Hippocampal formation (tissue), 2 donors: ENCODE results near the gene TRAPPC2L.

Experiments used
- DNase-seq, 2 donors: peaks; one replicate each; lab custom pipeline; 2025; lab: John Stamatoyannopoulos, UW

The TRAPPC2L gene

DNA sequence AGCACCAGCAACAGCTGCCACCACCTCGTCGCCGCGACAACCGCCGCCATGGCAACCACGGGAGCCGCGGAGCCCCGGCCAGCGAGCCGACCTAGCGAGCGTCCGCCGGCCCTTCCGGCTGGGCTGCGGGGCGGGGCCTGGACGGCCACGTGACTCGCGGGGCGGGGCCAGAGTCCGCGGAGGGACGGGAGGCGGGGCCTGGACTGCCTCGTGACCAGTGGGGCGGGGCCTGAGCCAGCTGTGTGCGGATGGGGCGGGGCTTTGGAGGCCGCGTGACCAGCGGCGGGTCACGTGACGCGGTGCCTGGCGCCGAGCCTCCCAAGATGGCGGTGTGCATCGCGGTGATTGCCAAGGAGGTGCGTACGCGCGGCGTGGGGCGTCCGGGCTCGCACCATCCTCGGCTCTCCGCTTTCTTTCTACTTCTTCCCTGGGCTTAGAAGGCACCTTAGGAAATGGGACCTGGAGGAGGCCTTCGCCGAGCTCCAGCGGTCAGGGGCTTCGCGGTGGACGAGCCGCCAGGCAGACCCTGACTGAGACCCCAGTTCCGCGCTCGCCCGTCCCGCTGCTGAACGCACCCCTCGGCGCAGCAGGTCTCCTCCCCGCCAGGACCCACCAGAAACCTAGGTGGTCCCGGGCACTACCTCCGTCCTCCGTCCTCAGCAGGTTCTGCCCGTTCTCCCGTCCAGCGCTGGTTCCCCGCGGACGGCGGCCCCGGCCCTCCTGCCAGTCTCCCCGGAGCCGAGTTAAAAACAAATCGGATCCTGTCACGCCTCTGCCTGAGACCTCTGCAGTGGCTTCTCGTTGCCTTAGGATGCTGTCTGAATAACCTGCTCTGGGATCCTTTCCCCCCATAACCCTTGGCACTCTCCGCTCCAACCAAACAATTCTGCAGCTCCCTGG, at the start of gene TRAPPC2L, which contains the start of gene GALNS:
TRAPPC2L (plus strand) TSS at position 300 of the 900 bp plus-strand sequence; CDS start at position 324, 24 bp downstream.
GALNS (minus strand) TSS at position 120 of the 900 bp plus-strand sequence; CDS start at position 50, 70 bp downstream.
- peak; percentile 94 to 98 for DNase-seq

- DNase-seq, result no peak
Observed at GRCh38 chr16:88807142-88807625, 49.7 kb upstream of the TRAPPC2L start.

- no peak for DNase-seq
Observed at GRCh38 chr16:88807626-88808453, 49.1 kb upstream of the TRAPPC2L start.

GRCh38 chr16:88809068-88809675, 47.8 kb upstream of the TRAPPC2L start:
- DNase-seq, result no peak

DNA sequence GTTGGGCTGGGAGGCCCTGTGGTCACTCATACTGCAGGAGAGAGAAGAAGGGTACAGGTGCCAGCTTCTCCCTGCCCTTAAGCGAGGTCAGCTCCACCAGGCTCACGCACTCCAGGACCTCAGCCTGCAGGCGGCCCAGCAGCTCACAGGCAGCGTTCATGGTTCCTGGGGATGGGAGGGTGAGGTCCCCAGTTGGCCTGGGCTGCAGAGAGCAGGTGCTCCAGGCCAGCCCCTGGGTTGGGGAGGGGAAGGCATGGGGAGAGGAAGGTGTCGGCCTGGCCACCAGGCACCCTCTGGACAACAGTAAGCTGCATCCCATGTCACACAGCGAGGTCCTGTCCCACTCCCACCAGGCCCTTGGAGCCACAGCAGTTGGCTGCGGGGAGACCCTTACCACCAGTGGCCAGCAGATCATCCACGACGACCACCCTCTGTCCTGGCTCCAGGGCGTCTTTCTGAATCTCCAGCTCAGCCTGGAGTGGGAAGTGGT, 47.2 kb upstream of the TRAPPC2L start:
- DNase-seq, result no peak

DNA sequence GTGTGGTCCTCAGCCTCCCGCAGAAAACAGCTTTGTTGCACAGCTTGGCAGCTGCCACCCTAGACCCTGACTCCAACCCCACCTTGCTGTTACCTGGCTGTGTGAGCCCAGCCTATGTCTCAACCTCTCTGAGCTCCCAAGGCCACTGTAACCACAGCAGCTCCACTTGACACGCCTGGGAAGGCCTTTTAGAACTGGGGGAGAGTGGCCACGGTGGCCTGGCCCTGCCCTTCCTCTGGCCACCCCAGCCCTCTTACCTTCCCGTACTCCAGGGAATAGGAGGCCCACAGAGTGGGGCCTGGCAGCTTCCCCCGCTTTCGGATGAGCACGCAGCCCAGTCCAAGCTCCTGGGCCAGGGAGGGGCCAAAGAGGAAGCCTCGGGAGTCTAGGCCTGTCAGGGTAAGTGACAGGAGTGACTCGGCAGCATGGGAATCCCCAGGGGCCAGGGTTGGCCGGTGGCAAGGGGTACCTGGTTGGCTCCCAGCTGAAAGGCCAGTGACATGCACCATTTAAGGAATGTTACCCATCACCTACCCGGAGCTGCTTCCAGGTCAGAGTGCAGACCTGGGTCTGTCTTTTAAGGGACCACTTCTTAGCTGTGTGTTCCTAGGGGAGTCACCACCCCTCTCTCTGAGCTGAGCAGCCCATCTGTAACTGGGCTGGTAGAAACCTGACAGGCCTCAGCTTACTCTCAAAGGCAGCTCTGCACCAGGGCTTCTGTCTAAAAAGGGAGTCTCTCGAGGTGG, 46.6 kb upstream of the TRAPPC2L start:
- no peak for DNase-seq

- DNase-seq, result peak; percentile 51 to 76
Observed at GRCh38 chr16:88810912-88811768, 45.8 kb upstream of the TRAPPC2L start.

DNA sequence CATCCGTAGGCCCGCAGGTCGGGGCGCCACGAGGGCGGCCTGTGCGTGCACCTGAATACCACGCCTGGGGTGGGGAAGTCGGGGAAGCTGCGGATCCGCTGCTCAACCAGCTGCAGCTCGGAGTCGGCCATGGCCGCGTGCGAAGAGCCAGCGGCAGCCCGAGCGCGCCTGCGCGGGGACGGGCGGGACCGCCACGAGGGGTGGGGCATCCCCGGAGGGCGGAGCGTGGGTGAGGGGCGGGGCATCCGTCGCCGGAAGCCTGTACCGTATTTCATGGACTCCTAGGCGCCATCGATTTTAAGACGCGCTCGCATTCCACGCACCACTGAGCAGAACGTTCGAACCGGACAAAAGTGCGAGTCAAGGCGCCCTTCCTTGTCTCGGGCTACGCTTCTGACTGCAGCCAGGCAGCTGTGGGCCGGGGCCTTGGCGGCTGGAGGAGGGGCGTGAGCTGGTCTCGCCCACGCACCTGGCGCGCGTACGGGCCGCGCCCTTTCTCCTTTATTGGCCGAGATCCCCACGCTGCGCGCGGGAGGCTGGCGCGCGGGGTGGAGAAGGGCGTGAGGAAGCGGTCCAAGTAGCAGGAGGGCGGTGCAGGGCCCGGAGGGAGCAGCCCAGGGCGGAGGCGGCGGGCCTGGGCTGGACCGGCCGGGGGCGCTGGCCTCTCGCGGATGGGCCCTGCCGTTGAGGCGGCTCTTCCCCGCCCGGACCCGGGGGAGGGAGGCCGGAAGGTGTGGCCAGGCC, 45.0 kb upstream of the TRAPPC2L start, which contains the start of gene APRT:
APRT (minus strand) TSS at position 160 of the 744 bp plus-strand sequence; CDS start at position 131, 29 bp downstream.
- DNase-seq, result peak; percentile 85 to 89

DNA sequence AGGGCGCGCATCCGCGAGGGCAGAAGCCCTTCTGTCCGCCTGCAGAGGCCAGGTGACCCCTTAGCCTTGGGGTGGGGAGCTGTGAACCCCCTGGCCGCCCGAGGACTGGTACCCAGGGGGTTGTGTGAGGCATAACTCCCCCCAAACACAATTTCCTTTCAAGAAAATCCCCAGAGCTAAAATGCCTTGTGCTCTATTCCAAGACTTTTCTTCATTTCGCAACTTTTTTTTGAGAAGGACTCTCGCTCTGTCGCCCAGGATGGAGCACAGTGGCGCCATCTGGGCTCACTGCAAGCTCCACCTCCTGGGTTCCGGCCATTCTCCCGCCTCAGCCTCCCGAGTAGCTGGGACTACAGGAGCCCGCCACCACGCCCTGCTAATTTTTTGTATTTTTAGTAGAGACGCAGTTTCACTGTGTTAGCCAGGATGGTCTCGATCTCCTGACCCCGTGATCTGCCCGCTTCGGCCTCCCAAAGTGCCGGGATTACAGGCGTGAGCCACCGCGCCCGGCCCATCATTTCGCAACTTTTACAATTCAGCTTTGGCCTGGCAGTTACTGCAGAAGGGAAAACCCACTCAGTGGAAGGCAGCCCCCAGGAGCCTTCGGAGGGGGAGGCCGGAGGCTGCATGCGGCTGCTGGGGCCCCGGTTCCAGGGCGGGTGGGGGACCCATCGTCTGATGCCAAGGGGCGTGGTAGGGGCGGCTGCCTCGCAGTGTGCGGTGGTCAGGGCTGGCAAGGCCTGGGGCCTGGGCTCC, 44.2 kb upstream of the TRAPPC2L start:
- DNase-seq, result no peak

GRCh38 chr16:88813269-88814143, 43.4 kb upstream of the TRAPPC2L start:
- DNase-seq, result no peak

GRCh38 chr16:88814144-88814502, 42.8 kb upstream of the TRAPPC2L start:
- DNase-seq, result no peak

GRCh38 chr16:88815227-88815626, 41.7 kb upstream of the TRAPPC2L start:
- no peak for DNase-seq

GRCh38 chr16:88815901-88816589, 40.9 kb upstream of the TRAPPC2L start:
- DNase-seq, result no peak

DNA sequence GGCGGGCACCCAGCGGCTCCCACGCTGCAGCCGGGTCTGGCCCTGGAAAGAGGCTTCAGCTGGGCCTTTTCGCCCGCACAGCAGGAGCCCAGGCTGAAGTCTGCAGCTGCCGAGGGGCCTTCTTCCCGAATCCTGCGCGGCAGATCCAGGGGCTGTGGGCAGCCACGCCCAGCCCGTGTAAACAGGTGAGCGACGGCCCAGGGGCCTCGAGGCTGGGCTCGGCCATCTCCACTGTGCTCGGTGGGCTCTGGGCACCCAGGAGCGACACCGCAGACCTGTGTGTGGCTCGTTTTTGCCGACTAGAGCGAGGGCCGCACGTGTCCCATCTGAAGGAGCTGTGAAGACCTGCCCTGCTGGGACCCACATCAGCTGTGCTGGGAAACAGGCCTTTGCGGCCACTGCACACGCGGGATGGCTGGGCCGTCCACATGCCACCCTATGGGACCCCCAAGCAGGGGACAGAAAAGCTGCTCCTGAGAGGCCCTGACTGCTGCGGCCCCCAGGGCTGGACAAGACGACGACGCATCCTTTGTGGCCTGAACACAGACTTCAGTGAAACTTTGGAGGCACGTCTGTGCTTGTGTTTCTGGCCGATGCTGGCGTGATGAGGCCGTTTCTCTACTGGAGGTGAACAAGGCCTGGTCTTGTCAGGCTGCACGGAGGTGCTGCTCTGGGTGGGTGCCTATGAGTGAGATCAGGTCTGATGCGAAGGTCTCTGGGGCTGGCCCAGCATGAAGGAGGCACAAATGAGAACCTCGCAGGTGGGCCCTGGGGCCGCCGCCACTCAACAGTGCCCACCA, 40.0 kb upstream of the TRAPPC2L start:
- no peak for DNase-seq

DNA sequence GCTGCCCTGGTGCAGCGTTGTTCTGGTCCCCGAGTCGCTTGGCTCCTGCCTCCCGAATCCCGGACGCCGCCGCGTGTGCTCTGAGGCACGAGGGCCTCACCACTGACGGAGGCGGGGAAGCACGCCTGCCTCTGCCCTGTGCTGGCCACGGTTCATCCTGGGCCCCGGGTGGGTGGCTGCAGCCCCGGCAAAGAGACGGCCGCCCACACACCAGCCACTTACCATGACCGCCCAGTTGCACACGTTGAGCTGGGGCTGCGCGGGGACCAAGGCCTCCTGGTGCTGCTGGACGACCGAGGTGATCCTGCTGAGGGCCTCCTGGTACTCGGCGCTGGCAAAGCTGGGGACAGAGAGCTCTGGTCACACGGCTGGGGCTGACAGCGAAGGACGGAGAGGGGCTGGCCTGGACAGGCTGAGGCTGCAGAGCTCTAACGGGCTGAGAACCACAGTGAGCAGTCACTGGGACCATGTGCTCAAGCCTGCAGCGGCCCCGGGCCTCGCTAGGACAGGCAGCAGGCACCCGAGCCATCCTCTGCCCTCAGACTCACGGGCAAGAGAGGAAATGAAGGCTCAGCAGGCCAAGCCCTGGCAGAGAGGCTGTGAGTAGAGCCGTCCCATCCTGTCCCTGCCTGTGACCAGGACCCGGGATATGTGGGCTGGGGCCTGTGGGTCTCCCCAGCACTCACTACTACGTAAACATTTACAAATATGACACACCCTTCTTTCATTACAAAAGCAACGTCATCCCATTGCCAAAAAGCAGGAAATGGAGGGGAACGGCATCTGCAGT, 38.9 kb upstream of the TRAPPC2L start:
- no peak for DNase-seq

GRCh38 chr16:88818575-88818874, 38.4 kb upstream of the TRAPPC2L start:
- no peak for DNase-seq
